UCSD-AML1 (cell line): ENCODE results near the gene SLC9A3.
"Not testable (repeated sequence)": the region's sequence is repeated elsewhere in the genome, so short reads cannot be mapped to it uniquely, and the experiment has no call there.

Experiments
- DNase-seq: peaks from one replicate; lab custom pipeline; 2025; ENCODE audit not compliant: unreplicated experiment; lab: John Stamatoyannopoulos, UW

SLC9A3 gene

GRCh38 chr5:511476-511875, 12.8 kb downstream of the SLC9A3 start:
- no peak for DNase-seq

GRCh38 chr5:510521-510920, 13.7 kb downstream of the SLC9A3 start:
- no peak for DNase-seq

GRCh38 chr5:509611-510185, 14.6 kb downstream of the SLC9A3 start:
- no peak for DNase-seq

GRCh38 chr5:507986-508575, 16.2 kb downstream of the SLC9A3 start:
- not testable (repeated sequence) for DNase-seq

- no peak for DNase-seq
Observed at GRCh38 chr5:505951-506525, 18.2 kb downstream of the SLC9A3 start.

- no peak for DNase-seq
Observed at GRCh38 chr5:504326-505154, 19.7 kb downstream of the SLC9A3 start.

- no peak for DNase-seq
Observed at GRCh38 chr5:502325-503079, 21.7 kb downstream of the SLC9A3 start.

- no peak for DNase-seq
Observed at GRCh38 chr5:501831-502184, 22.4 kb downstream of the SLC9A3 start.

GRCh38 chr5:501105-501830, 23.0 kb downstream of the SLC9A3 start:
- DNase-seq: no peak

- no peak for DNase-seq
Observed at GRCh38 chr5:500491-500890, 23.8 kb downstream of the SLC9A3 start.

- DNase-seq: no peak
Observed at GRCh38 chr5:499233-500209, 24.7 kb downstream of the SLC9A3 start.

GRCh38 chr5:497871-498509, 26.3 kb downstream of the SLC9A3 start:
- no peak for DNase-seq

GRCh38 chr5:497090-497700, 27.1 kb downstream of the SLC9A3 start:
- no peak for DNase-seq

- no peak for DNase-seq
Observed at GRCh38 chr5:496028-496427, 28.2 kb downstream of the SLC9A3 start.

- no peak for DNase-seq
Observed at GRCh38 chr5:494667-495255, 29.5 kb downstream of the SLC9A3 start.

GRCh38 chr5:493758-494157, 30.5 kb downstream of the SLC9A3 start:
- DNase-seq: no peak

GRCh38 chr5:493119-493701, 31.0 kb downstream of the SLC9A3 start:
- DNase-seq: no peak
